HL-60 (cell line): ENCODE data around the gene RALA.
"Not testable (repeated sequence)": the region's sequence is repeated elsewhere in the genome, so short reads cannot be mapped to it uniquely, and the experiment has no call there.

Source experiments
- DNase-seq, 2 experiments: peaks; one replicate each; pipeline ENCODE4 v3.0.0-alpha.2; 2010 to 2020; ENCODE audit warnings: low read depth in 1 of 2, low spot score in 1 of 2
- H3K27ac ChIP-seq: fragments of 250-450 bp; sonication (Bioruptor Pico); replicated peaks from 2 replicates; pipeline ENCODE4 v1.5.1; 2020; ENCODE audit warnings: mild to moderate bottlenecking, moderate library complexity
- H3K27me3 ChIP-seq: fragments of 250-450 bp; sonication (Bioruptor Pico); 2 replicates; pipeline ENCODE4 v1.5.1; 2021; ENCODE audit warnings: mild to moderate bottlenecking, moderate library complexity; ENCODE audit not compliant: insufficient read depth, poor library complexity, severe bottlenecking
- H3K4me3 ChIP-seq: replicated peaks from 2 replicates; pipeline ENCODE4 v1.5.1; 2011; ENCODE audit warnings: mild to moderate bottlenecking, control low read depth, low read length; ENCODE audit not compliant: insufficient read depth
- CTCF ChIP-seq: IDR thresholded peaks from one replicate; pipeline ENCODE4 v1.5.1; 2011; ENCODE audit warnings: low read length, control low read depth, inconsistent platforms; ENCODE audit not compliant: insufficient read depth
- GABPA ChIP-seq: IDR thresholded peaks from 2 replicates; pipeline ENCODE4 v1.6.1; 2012; ENCODE audit warnings: low read depth
- POLR2AphosphoS5 ChIP-seq: IDR thresholded peaks from 2 replicates; pipeline ENCODE4 v1.6.1; 2012; ENCODE audit warnings: low read depth
- REST ChIP-seq: IDR thresholded peaks from 2 replicates; pipeline ENCODE4 v1.6.1; 2012; ENCODE audit warnings: low read depth; ENCODE audit not compliant: insufficient replicate concordance
- SPI1 ChIP-seq: IDR thresholded peaks from 2 replicates; pipeline ENCODE4 v1.6.1; 2012; ENCODE audit warnings: low read depth, mild to moderate bottlenecking, borderline replicate concordance

RALA gene

GRCh38 chr7:39664585-39664984 lies 41.2 kb downstream of the RALA start:
- no peak overlapping the region for H3K4me3 ChIP-seq
- no peak for TF ChIP-seq POLR2AphosphoS5
- no peak for TF ChIP-seq REST
- TF ChIP-seq SPI1, result no peak
- TF ChIP-seq CTCF, result no peak
- TF ChIP-seq GABPA, result no peak
- H3K27ac ChIP-seq, result no peak overlapping the region
- no peak for DNase-seq
- no peaks in the 10 kb centered on the region for H3K27me3 ChIP-seq

- Histone ChIP-seq H3K27ac (no peak overlapping the region), H3K27me3 (no peaks in the 10 kb centered on the region), H3K4me3 (no peak overlapping the region)
- TF ChIP-seq GABPA (no peak), CTCF (no peak), SPI1 (no peak), POLR2AphosphoS5 (no peak), REST (no peak)
- DNase-seq, result no peak
Measured at GRCh38 chr7:39666562-39666961, 43.2 kb downstream of the RALA start.

GRCh38 chr7:39667341-39667923 lies 44.1 kb downstream of the RALA start:
- Histone ChIP-seq H3K27me3 (no peaks in the 10 kb centered on the region), H3K4me3 (no peak overlapping the region), H3K27ac (no peak overlapping the region)
- no peak for DNase-seq
- TF ChIP-seq GABPA (no peak), POLR2AphosphoS5 (no peak), REST (no peak), SPI1 (no peak), CTCF (no peak)

GRCh38 chr7:39668280-39668679 lies 44.9 kb downstream of the RALA start:
- not testable (repeated sequence) for H3K27me3 ChIP-seq, DNase-seq, H3K27ac ChIP-seq, H3K4me3 ChIP-seq
